Measurements from ENCODE around the gene PLXNA4.

DNA sequence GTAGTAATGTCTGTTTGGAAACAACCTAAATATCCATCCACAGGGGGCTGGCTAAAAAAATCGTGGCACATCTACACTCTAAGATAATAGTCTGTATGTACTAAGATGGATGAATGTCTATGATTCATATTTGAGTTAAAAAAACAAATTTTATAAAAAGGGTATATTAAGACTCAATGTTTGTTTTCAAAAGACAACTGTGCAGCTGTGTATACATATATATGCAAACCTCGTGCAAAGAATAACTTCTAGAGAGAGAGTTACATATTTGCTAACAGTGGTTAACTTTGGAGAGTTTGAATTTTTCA, 323.5 kb downstream of the PLXNA4 start:
- TF ChIP-seq, protein P1, sequence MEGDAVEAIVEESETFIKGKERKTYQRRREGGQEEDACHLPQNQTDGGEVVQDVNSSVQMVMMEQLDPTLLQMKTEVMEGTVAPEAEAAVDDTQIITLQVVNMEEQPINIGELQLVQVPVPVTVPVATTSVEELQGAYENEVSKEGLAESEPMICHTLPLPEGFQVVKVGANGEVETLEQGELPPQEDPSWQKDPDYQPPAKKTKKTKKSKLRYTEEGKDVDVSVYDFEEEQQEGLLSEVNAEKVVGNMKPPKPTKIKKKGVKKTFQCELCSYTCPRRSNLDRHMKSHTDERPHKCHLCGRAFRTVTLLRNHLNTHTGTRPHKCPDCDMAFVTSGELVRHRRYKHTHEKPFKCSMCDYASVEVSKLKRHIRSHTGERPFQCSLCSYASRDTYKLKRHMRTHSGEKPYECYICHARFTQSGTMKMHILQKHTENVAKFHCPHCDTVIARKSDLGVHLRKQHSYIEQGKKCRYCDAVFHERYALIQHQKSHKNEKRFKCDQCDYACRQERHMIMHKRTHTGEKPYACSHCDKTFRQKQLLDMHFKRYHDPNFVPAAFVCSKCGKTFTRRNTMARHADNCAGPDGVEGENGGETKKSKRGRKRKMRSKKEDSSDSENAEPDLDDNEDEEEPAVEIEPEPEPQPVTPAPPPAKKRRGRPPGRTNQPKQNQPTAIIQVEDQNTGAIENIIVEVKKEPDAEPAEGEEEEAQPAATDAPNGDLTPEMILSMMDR (IDR thresholded peaks at IDR 0.05; ENCODE audit: insufficient read depth, low read length), result no peak
- TF ChIP-seq POLR2AphosphoS5 (IDR thresholded peaks at IDR 0.05; ENCODE audit: low read depth) (no peak), GABPA (IDR thresholded peaks at IDR 0.05; ENCODE audit: low read depth) (no peak)
- TF ChIP-seq, protein P2, sequence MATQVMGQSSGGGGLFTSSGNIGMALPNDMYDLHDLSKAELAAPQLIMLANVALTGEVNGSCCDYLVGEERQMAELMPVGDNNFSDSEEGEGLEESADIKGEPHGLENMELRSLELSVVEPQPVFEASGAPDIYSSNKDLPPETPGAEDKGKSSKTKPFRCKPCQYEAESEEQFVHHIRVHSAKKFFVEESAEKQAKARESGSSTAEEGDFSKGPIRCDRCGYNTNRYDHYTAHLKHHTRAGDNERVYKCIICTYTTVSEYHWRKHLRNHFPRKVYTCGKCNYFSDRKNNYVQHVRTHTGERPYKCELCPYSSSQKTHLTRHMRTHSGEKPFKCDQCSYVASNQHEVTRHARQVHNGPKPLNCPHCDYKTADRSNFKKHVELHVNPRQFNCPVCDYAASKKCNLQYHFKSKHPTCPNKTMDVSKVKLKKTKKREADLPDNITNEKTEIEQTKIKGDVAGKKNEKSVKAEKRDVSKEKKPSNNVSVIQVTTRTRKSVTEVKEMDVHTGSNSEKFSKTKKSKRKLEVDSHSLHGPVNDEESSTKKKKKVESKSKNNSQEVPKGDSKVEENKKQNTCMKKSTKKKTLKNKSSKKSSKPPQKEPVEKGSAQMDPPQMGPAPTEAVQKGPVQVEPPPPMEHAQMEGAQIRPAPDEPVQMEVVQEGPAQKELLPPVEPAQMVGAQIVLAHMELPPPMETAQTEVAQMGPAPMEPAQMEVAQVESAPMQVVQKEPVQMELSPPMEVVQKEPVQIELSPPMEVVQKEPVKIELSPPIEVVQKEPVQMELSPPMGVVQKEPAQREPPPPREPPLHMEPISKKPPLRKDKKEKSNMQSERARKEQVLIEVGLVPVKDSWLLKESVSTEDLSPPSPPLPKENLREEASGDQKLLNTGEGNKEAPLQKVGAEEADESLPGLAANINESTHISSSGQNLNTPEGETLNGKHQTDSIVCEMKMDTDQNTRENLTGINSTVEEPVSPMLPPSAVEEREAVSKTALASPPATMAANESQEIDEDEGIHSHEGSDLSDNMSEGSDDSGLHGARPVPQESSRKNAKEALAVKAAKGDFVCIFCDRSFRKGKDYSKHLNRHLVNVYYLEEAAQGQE (IDR thresholded peaks at IDR 0.05; ENCODE audit: insufficient replicate concordance, low read depth), result no peak
